Hepatocyte (in vitro differentiated cells): ENCODE results near the gene KNTC1. TPM values are rescaled to one million over a fixed set of nuclear protein-coding genes. Genes with fewer than 3 reads are reported as not detected.

Source experiments
- DNase-seq: peaks from one replicate; pipeline ENCODE4 v3.0.0-alpha.2; 2016; ENCODE audit warnings: low spot score
- H2AFZ ChIP-seq: fragments of 200-600 bp; sonication (generic); 2 replicates; pipeline ENCODE4 v1.6.0; 2016; ENCODE audit warnings: antibody characterized with exemption, mild to moderate bottlenecking
- H3K27ac ChIP-seq: fragments of 200-600 bp; sonication (generic); 2 replicates; pipeline ENCODE4 v1.5.1; 2016; ENCODE audit warnings: mild to moderate bottlenecking
- H3K27me3 ChIP-seq: fragments of 200-600 bp; sonication (generic); 2 replicates; pipeline ENCODE4 v1.6.1; 2016
- H3K36me3 ChIP-seq: fragments of 200-600 bp; sonication (generic); replicated peaks from 2 replicates; pipeline ENCODE4 v1.5.1; 2016; ENCODE audit warnings: low read depth; ENCODE audit not compliant: insufficient read depth
- H3K4me1 ChIP-seq: fragments of 200-600 bp; sonication (generic); 2 replicates; pipeline ENCODE4 v1.5.1; 2016; ENCODE audit warnings: mild to moderate bottlenecking, moderate library complexity; ENCODE audit not compliant: insufficient read depth
- H3K4me2 ChIP-seq: fragments of 200-600 bp; sonication (generic); 2 replicates; pipeline ENCODE4 v1.6.0; 2016
- H3K4me3 ChIP-seq: fragments of 200-600 bp; sonication (generic); 2 replicates; pipeline ENCODE4 v1.5.1; 2016; ENCODE audit warnings: mild to moderate bottlenecking
- H3K79me2 ChIP-seq: fragments of 200-600 bp; sonication (generic); 2 replicates; pipeline ENCODE4 v1.6.0; 2017; ENCODE audit warnings: mild to moderate bottlenecking
- H3K9me2 ChIP-seq: fragments of 200-600 bp; sonication (generic); replicated peaks from 2 replicates; pipeline ENCODE4 v1.6.0; 2017; ENCODE audit warnings: mild to moderate bottlenecking; ENCODE audit not compliant: insufficient read depth
- H3K9me3 ChIP-seq: fragments of 200-600 bp; sonication (generic); 2 replicates; pipeline ENCODE4 v1.5.1; 2016; ENCODE audit warnings: low read depth, mild to moderate bottlenecking
- H4K20me1 ChIP-seq: fragments of 200-600 bp; sonication (generic); 2 replicates; pipeline ENCODE4 v1.6.0; 2016; ENCODE audit warnings: mild to moderate bottlenecking; ENCODE audit not compliant: insufficient read depth, poor library complexity, severe bottlenecking
- EZH2 ChIP-seq: fragments of 200-600 bp; sonication (generic); IDR thresholded peaks from 2 replicates; pipeline ENCODE4 v1.6.1; 2016; ENCODE audit warnings: antibody characterized with exemption, mild to moderate bottlenecking, borderline replicate concordance
- EZH2phosphoT487 ChIP-seq: fragments of 200-600 bp; sonication (generic); IDR thresholded peaks from one replicate; pipeline ENCODE4 v1.6.1; 2018; ENCODE audit warnings: antibody characterized with exemption, mild to moderate bottlenecking, low read depth, moderate library complexity; ENCODE audit not compliant: unreplicated experiment, severe bottlenecking
- WGBS: methylation state at CpG from one replicate; pipeline ENCODE4 v1.1.6; 2016; ENCODE audit warnings: low lambda C conversion rate; ENCODE audit errors: missing lambda C conversion rate; 5-methylcytosine and 5-hydroxymethylcytosine counted together
- polyA plus RNA-seq: library from polyadenylated mRNA; unstranded; fragments of >200 nt; fragmentation: Nextera tagmentation; extraction: Ambion mirVana; gene quantifications from 2 replicates; pipeline ENCODE4 v1.2.1, GENCODE V29; 2016
- total RNA-seq: library from RNA; depleted of rRNA; stranded (reverse); fragments of >200 nt; gene quantifications from 2 replicates; pipeline ENCODE4 v1.2.3, GENCODE V29; 2014
- TF ChIP-seq, protein P1 (sequence below): fragments of 200-600 bp; sonication (generic); IDR thresholded peaks from 2 replicates; pipeline ENCODE4 v1.5.1; 2016; ENCODE audit warnings: antibody characterized with exemption, mild to moderate bottlenecking; ENCODE audit not compliant: poor library complexity

The KNTC1 gene
- total and polyA plus RNA-seq, 2 experiments from 2014 or later = 5.8 to 18.1 TPM

DNA sequence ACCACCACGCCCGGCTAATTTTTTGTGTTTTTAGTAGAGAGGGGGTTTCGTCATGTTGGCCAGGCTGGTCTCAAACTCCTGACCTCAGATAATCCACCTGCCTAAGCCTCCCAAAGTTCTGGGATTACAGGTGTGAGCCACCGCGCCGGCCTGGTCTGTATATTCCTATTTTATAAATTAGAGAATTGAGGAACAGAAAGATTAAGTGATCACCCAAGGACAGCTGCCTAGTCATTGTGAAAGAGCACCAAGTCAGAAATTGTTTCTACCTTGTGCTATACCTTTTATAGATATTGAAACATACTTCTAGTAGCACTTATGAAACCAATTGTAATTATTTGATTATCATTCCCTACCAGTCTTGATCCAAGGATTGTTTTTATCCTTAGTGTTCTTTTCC lies 1.9 kb downstream of the KNTC1 start:
- Histone ChIP-seq H3K4me2 (no peak overlapping the region), H3K9me3 (no peaks in the 10 kb centered on the region), H3K36me3 (no peaks in the 10 kb centered on the region), H3K27ac (no peak overlapping the region), H3K27me3 (no peaks in the 10 kb centered on the region), H2AFZ (no peak overlapping the region), H3K4me3 (no peak overlapping the region), H3K4me1 (no peaks in the 10 kb centered on the region), H4K20me1 (peaks cover 16% of the 10 kb centered on the region), H3K79me2 (peaks cover 46% of the 10 kb centered on the region), H3K9me2 (no peaks in the 10 kb centered on the region)
- TF ChIP-seq EZH2phosphoT487 (no peak), EZH2 (no peak)
- TF ChIP-seq, protein P1, sequence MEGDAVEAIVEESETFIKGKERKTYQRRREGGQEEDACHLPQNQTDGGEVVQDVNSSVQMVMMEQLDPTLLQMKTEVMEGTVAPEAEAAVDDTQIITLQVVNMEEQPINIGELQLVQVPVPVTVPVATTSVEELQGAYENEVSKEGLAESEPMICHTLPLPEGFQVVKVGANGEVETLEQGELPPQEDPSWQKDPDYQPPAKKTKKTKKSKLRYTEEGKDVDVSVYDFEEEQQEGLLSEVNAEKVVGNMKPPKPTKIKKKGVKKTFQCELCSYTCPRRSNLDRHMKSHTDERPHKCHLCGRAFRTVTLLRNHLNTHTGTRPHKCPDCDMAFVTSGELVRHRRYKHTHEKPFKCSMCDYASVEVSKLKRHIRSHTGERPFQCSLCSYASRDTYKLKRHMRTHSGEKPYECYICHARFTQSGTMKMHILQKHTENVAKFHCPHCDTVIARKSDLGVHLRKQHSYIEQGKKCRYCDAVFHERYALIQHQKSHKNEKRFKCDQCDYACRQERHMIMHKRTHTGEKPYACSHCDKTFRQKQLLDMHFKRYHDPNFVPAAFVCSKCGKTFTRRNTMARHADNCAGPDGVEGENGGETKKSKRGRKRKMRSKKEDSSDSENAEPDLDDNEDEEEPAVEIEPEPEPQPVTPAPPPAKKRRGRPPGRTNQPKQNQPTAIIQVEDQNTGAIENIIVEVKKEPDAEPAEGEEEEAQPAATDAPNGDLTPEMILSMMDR = no peak
- WGBS = 97% methylated on average over 6 of the region's 6 CpGs
- DNase-seq = no peak

DNA sequence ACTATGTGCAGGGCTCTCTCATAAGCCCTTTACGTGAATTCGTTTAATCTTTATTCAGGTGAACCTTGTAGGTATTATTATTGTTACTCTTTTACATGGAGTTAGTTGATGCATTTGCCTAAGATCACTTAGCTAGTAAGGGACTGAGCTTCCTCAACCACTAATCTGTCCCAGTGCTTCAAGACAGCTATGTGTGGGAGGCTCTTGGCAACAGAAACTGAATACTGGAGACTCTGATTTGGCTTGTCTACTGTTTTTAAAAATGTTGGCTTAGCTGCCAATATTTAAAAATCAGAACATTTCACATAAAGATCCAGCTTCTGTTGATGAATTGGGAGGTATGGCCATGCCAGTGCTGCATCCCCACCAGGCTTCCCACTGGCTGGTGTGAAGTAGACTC lies 6.8 kb downstream of the KNTC1 start:
- no peaks in the 10 kb centered on the region for H3K27me3 ChIP-seq
- no peaks in the 10 kb centered on the region for H3K4me1 ChIP-seq
- no peaks in the 10 kb centered on the region for H3K36me3 ChIP-seq
- no peak overlapping the region for H3K4me2 ChIP-seq
- H2AFZ ChIP-seq = no peak overlapping the region
- no peaks in the 10 kb centered on the region for H4K20me1 ChIP-seq
- no peak for DNase-seq
- no peaks in the 10 kb centered on the region for H3K9me2 ChIP-seq
- no peak overlapping the region for H3K27ac ChIP-seq
- WGBS = 98% methylated on average over 2 of the region's 2 CpGs
- TF ChIP-seq EZH2 = no peak
- peaks cover 12% of the 10 kb centered on the region for H3K79me2 ChIP-seq
- no peak overlapping the region for H3K4me3 ChIP-seq
- H3K9me3 ChIP-seq = no peaks in the 10 kb centered on the region

DNA sequence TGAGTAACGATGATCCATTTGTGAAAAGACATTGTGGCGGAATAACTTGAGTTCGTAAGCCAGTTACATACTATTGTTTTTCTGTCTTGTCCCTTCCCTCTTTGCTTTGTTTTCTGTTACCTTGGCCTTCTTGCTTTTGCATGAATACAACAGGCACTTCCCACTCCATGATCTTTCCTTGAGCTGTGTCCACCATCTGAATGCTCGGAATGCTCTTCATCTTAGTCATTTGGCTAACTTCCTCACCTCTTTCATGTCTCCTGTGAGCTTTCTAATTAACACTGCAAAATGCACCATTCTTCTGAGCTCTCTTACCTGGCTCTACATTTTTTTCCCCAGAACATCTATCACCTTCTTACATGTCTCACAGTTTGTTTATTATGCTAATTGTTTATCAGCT lies 10.0 kb downstream of the KNTC1 start:
- no peak overlapping the region for H2AFZ ChIP-seq
- no peak overlapping the region for H3K27ac ChIP-seq
- H3K79me2 ChIP-seq = no peaks in the 10 kb centered on the region
- no peaks in the 10 kb centered on the region for H3K9me2 ChIP-seq
- no peak for DNase-seq
- no peaks in the 10 kb centered on the region for H4K20me1 ChIP-seq
- H3K4me1 ChIP-seq = no peaks in the 10 kb centered on the region
- H3K9me3 ChIP-seq = no peaks in the 10 kb centered on the region
- no peak overlapping the region for H3K4me2 ChIP-seq
- 94% methylated on average over 4 of the region's 4 CpGs for WGBS
- TF ChIP-seq EZH2phosphoT487 (no peak), EZH2 (no peak)
- TF ChIP-seq, protein P1 = no peak
- H3K4me3 ChIP-seq = no peak overlapping the region
- no peaks in the 10 kb centered on the region for H3K27me3 ChIP-seq
- H3K36me3 ChIP-seq = no peaks in the 10 kb centered on the region

DNA sequence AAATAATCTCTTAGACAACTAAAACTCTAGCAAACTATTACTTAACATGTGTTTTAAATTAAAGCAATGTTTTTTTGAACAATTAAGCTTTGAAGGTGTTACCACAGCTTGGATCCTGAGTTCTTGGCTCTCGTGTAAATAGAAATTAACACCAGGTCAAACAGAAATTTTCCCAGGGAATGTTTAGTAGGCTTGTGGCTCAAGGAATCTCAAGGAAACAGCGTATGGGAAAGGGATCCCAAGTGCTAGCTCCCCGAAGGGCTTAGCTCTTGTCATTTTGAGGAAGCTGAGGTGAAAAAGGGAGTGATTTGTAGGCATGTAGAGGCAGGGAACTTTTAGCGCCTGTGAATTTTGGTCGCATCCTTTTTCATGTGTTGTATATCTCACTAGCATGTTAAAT lies 11.4 kb downstream of the KNTC1 start:
- no peaks in the 10 kb centered on the region for H3K27me3 ChIP-seq
- H3K36me3 ChIP-seq = no peaks in the 10 kb centered on the region
- 89% methylated on average over 5 of the region's 5 CpGs for WGBS
- H3K9me3 ChIP-seq = no peaks in the 10 kb centered on the region
- H3K79me2 ChIP-seq = no peaks in the 10 kb centered on the region
- H3K4me3 ChIP-seq = no peak overlapping the region
- H3K9me2 ChIP-seq = no peaks in the 10 kb centered on the region
- no peak for DNase-seq
- no peaks in the 10 kb centered on the region for H4K20me1 ChIP-seq
- no peak overlapping the region for H3K27ac ChIP-seq
- H2AFZ ChIP-seq = no peak overlapping the region
- no peaks in the 10 kb centered on the region for H3K4me1 ChIP-seq
- H3K4me2 ChIP-seq = no peak overlapping the region
- no peak for TF ChIP-seq EZH2phosphoT487
- no peak for TF ChIP-seq EZH2
- TF ChIP-seq, protein P1 = no peak
